ENCODE results near the gene RPTOR. TPM values are rescaled to one million over a fixed set of nuclear protein-coding genes. Genes with fewer than 3 reads are reported as not detected.

RPTOR gene
- total and polyA plus RNA-seq, 2 experiments from 2014 or later = 6.6 to 16.1 TPM

DNA sequence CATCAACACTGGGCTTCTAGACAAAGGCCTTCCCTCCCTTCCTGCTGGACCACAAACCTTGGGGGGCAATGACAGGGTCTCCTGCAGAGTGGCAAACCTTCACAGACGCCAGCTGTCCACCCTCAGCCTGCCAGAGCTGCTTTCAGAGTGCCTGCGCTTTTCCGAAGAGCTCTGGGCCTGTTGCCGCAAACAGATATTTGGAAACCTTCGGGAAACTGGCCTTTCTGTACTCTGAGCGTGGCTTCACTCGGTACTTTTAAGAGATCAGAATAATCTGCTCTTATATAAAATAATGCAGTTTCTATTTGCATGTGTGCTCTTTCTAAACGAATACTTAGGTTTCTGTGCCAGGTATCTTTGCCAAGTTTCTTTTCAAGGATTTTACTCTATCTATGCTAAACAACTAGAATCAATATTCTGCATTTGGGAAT is 294.9 kb downstream of the RPTOR start:
- no peaks in the 10 kb centered on the region for H3K9me2 ChIP-seq (ENCODE audit: insufficient read depth)
- no peak overlapping the region for H3K9ac ChIP-seq
- H3K4me3 ChIP-seq = no peak overlapping the region
- no peaks in the 10 kb centered on the region for H3K36me3 ChIP-seq (ENCODE audit: low read depth)
- H4K20me1 ChIP-seq (ENCODE audit: insufficient read depth) = no peaks in the 10 kb centered on the region
- no peak overlapping the region for H3K27ac ChIP-seq
- no peak overlapping the region for H3K4me2 ChIP-seq (ENCODE audit: unreplicated experiment)
- TF ChIP-seq EZH2 (IDR thresholded peaks at IDR 0.05; ENCODE audit: insufficient read depth, poor library complexity, severe bottlenecking) = no peak
- TF ChIP-seq EZH2phosphoT487 (IDR thresholded peaks at IDR 0.05; ENCODE audit: insufficient read depth, low read depth) = no peak
- H3K9me3 ChIP-seq (ENCODE audit: low read depth) = no peaks in the 10 kb centered on the region
- H3F3A ChIP-seq (ENCODE audit: insufficient read depth) = peaks cover 13% of the 10 kb centered on the region
- H2AFZ ChIP-seq = no peak overlapping the region
- no peaks in the 10 kb centered on the region for H3K27me3 ChIP-seq (replicated peaks; ENCODE audit: insufficient read depth)
- no peaks in the 10 kb centered on the region for H3K79me2 ChIP-seq (ENCODE audit: insufficient read depth)
- 80 to 82% methylated on average over 8 of the region's 8 CpGs for WGBS, 2 experiments (ENCODE audit: low coverage in 1 of 2, low lambda C conversion rate in 2 of 2, missing lambda C conversion rate in 2 of 2)
- peaks cover 6% of the 10 kb centered on the region for H3K4me1 ChIP-seq (ENCODE audit: insufficient read depth)
- DNase-seq = no peak
- in situ Hi-C loops (cut with MboI) = no loop called here

DNA sequence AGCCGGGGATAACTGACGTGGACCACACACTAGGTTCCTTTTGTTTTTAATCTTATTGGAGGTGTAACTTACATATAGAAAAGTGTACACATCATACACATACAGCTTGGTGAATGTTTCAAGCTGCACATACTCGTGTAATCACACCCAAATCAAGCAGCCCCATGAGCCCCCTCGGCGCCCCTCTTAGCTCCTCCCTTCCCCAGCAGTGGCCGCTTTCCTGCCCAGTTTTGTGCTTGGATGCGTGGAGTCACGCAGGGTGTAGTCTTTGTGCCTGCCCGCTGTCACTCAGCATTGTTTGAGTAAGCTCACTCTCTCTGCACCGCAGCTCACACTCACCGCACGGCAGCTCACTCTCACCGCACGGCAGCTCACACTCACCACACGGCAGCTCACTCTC is 295.3 kb downstream of the RPTOR start:
- H3K36me3 ChIP-seq (ENCODE audit: low read depth) = no peaks in the 10 kb centered on the region
- H3F3A ChIP-seq (ENCODE audit: insufficient read depth) = peaks cover 8% of the 10 kb centered on the region
- WGBS, 2 experiments (ENCODE audit: low coverage in 1 of 2, low lambda C conversion rate in 2 of 2, missing lambda C conversion rate in 2 of 2) = 84 to 88% methylated on average over 14 to 15 of the region's 15 CpGs
- TF ChIP-seq EZH2 (IDR thresholded peaks at IDR 0.05; ENCODE audit: insufficient read depth, poor library complexity, severe bottlenecking) = no peak
- TF ChIP-seq EZH2phosphoT487 (IDR thresholded peaks at IDR 0.05; ENCODE audit: insufficient read depth, low read depth) = no peak
- H3K4me1 ChIP-seq (ENCODE audit: insufficient read depth) = peaks cover 1% of the 10 kb centered on the region; the same call in 1 of the 2 replicates
- H3K79me2 ChIP-seq (ENCODE audit: insufficient read depth) = no peaks in the 10 kb centered on the region
- H3K27me3 ChIP-seq (replicated peaks; ENCODE audit: insufficient read depth) = no peaks in the 10 kb centered on the region
- no peak overlapping the region for H3K27ac ChIP-seq
- H3K9ac ChIP-seq = no peak overlapping the region
- H3K9me3 ChIP-seq (ENCODE audit: low read depth) = no peaks in the 10 kb centered on the region
- H3K4me2 ChIP-seq (ENCODE audit: unreplicated experiment) = no peak overlapping the region
- no peaks in the 10 kb centered on the region for H4K20me1 ChIP-seq (ENCODE audit: insufficient read depth)
- H3K4me3 ChIP-seq = no peak overlapping the region
- no peak overlapping the region for H2AFZ ChIP-seq
- DNase-seq = no peak
- in situ Hi-C loops (cut with MboI) = no loop called here
- no peaks in the 10 kb centered on the region for H3K9me2 ChIP-seq (ENCODE audit: insufficient read depth)

DNA sequence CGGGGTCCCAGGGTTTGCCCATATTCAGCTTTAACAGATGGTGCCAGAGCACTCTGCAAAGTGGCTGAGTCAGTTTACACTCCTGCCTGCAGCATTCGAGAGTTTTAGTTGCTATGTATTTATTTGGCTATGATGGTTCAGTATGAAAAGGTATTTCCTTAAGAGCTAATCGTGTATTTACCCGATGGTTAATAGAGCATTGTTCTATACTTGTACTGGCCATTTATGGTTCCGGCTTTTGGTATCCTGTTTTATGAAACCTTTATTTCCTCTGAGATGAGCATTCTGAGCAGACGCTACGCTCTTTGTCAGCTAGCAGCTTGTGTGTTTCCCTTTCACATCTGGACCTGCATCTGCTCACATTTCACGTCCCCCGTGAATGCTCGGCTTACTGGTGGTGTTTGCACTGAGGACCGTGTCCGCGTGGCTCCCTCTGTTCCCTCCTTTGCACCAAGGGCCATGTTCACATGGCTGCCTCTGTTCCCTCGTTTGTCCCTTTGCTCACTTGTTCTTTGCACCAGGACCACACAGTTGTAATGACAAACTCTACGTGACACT is 297.9 kb downstream of the RPTOR start:
- no peaks in the 10 kb centered on the region for H3F3A ChIP-seq (ENCODE audit: insufficient read depth)
- no peaks in the 10 kb centered on the region for H3K79me2 ChIP-seq (ENCODE audit: insufficient read depth)
- no peaks in the 10 kb centered on the region for H3K9me3 ChIP-seq (ENCODE audit: low read depth)
- H2AFZ ChIP-seq = no peak overlapping the region
- no peaks in the 10 kb centered on the region for H3K4me1 ChIP-seq (ENCODE audit: insufficient read depth)
- no peak overlapping the region for H3K4me3 ChIP-seq
- H3K9me2 ChIP-seq (ENCODE audit: insufficient read depth) = no peaks in the 10 kb centered on the region
- H3K27ac ChIP-seq = no peak overlapping the region
- no peaks in the 10 kb centered on the region for H4K20me1 ChIP-seq (ENCODE audit: insufficient read depth)
- no peak for DNase-seq
- no peaks in the 10 kb centered on the region for H3K36me3 ChIP-seq (ENCODE audit: low read depth)
- in situ Hi-C loops (cut with MboI) = no loop called here
- whole genome bisulfite sequencing, 2 experiments (ENCODE audit: low coverage in 1 of 2, low lambda C conversion rate in 2 of 2, missing lambda C conversion rate in 2 of 2) = 86 to 89% methylated on average over 15 of the region's 15 CpGs
- H3K27me3 ChIP-seq (replicated peaks; ENCODE audit: insufficient read depth) = no peaks in the 10 kb centered on the region
- no peak for TF ChIP-seq EZH2 (IDR thresholded peaks at IDR 0.05; ENCODE audit: insufficient read depth, poor library complexity, severe bottlenecking)
- TF ChIP-seq EZH2phosphoT487 (IDR thresholded peaks at IDR 0.05; ENCODE audit: insufficient read depth, low read depth) = no peak
- no peak overlapping the region for H3K9ac ChIP-seq
- H3K4me2 ChIP-seq (ENCODE audit: unreplicated experiment) = no peak overlapping the region

DNA sequence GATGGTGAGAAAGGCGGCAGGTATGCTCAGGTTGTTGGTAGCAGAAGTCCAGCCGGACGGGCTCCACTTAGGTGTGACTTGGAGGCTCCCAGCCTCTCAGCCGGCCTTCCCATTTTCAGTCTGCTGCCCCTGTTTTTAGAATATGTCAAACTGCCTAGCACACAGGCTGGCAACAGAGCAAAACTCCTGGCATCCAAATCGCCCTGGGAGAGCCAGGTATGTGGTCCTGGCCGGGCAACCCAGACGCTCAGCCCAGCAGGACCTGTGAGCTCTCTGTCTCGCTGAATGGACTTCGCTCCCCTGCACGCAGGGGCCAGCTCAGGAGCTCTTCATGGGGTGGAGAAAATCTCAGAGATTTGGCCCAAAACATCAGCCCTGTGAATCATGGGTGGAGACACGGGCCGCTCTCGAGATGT is 299.1 kb downstream of the RPTOR start:
- WGBS, 2 experiments (ENCODE audit: low coverage in 1 of 2, low lambda C conversion rate in 2 of 2, missing lambda C conversion rate in 2 of 2) = 93% methylated on average over 13 of the region's 13 CpGs
- Histone ChIP-seq H3K36me3 (ENCODE audit: low read depth) (no peaks in the 10 kb centered on the region), H3K27ac (no peak overlapping the region), H2AFZ (no peak overlapping the region), H4K20me1 (ENCODE audit: insufficient read depth) (no peaks in the 10 kb centered on the region), H3K4me1 (ENCODE audit: insufficient read depth) (no peaks in the 10 kb centered on the region), H3K9me3 (ENCODE audit: low read depth) (no peaks in the 10 kb centered on the region), H3K27me3 (replicated peaks; ENCODE audit: insufficient read depth) (no peaks in the 10 kb centered on the region), H3F3A (ENCODE audit: insufficient read depth) (no peaks in the 10 kb centered on the region), H3K4me3 (no peak overlapping the region), H3K79me2 (ENCODE audit: insufficient read depth) (no peaks in the 10 kb centered on the region), H3K9me2 (ENCODE audit: insufficient read depth) (no peaks in the 10 kb centered on the region), H3K4me2 (ENCODE audit: unreplicated experiment) (no peak overlapping the region), H3K9ac (no peak overlapping the region)
- in situ Hi-C loops (cut with MboI) = no loop called here
- no peak for DNase-seq
- TF ChIP-seq EZH2 (IDR thresholded peaks at IDR 0.05; ENCODE audit: insufficient read depth, poor library complexity, severe bottlenecking) (no peak), EZH2phosphoT487 (IDR thresholded peaks at IDR 0.05; ENCODE audit: insufficient read depth, low read depth) (no peak)
